Suppressor macrophage treated with lipopolysaccharide for 1 hour (primary cell): ENCODE results near the gene SOX18.
A peak's percentile ranks its signal among the peaks of the same experiment; 100 is the strongest.

Experiments used
- DNase-seq, 3 donors: peaks; one replicate each; pipeline ENCODE4 v3.0.0-alpha.2; 2020 to 2022

SOX18 gene

GRCh38 chr20:64051561-64052325, 2.3 kb upstream of the SOX18 start:
- DNase-seq, result no peak

GRCh38 chr20:64051033-64051452, 1.6 kb upstream of the SOX18 start:
- DNase-seq, result no peak

DNA sequence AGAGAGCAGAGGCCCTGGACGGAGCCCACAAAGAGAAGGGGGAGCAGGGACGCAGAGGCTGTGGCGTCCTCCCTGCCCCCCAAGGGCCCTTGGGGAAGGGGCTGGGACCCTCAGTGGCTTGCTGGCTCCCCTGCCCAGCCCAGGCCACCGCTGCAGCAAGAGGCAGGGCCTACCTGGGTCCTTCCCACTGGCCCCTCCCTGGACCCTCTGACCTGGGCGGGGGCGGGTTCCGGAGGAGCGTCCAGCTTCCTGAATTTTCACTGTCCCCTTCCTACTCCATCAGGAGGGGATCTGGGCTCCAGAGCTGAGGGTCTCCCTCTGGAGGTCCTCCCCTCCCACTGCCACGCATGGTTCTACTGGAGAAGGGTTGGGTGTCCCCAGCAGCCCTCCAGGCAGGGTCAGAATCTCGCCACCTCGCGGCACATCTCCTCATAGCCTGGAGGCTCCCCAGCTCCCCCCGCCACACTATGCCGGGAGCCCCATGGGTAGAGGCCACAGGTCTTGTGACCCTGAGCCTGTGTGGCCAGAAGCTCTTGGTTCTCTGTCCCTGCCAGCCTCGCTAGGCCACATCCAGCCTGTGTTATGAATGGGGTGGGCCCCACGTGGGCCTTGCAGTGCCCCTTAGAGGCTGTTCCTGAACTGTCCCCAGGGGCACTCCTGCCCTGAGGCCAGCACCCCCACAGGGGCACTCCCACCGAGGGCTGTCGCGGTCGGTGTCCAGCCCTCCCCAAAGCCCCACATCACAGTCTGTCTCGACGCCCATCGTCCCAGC, 1.0 kb upstream of the SOX18 start:
- DNase-seq, result peak in 1 of 3 donors; percentile 41

- no peak for DNase-seq
Measured at GRCh38 chr20:64049878-64050260, 430 bp upstream of the SOX18 start.

DNA sequence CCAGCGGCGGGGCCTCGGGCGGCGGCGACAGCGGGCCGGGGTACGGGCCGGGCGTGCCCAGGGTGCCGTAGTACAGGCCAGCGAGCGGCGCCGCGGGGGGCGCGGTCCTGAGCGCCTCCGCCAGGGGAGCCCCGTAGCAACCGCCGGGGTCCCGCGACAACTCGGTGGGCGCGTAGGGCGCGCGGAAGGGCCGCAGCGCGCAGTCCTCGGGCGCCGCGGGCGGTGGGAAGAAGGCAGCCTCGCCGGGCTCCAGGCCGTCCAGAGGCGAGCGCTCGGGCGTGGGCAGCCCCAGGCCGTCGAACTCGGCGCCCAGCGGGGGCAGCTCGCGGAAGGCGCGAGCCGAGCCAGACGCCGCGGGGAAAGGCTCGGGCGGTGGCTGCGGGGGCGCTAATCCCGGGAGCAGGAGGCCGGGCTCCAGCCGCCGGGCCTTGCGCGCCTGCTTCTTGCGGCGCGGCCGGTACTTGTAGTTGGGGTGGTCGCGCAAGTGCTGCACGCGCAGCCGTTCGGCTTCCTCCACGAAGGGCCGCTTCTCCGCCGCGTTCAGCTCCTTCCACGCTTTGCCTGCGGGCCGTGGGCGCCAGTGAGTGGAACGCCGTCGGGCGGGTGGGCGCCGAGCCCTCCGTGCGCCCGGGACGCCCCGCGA, 916 bp downstream of the SOX18 start:
- no peak for DNase-seq

GRCh38 chr20:64047968-64048401, 1.5 kb downstream of the SOX18 start:
- DNase-seq, result no peak

DNA sequence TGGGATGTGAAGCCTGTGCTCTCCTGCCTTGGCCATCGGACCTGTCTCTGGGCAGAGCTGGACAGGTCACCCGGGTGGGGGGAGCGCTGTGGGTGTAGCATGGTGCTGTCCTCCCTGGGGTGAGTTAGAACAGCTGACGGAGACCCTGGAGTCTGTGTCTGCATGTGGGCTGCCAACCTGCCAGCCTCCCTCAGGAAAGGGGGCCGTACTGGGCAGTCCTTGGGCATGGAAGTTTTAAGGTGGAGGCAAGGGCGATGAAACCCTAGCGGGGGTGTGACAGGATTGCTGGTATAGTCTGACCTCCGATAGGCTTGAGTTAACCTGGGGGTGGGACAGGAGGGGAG, 2.4 kb downstream of the SOX18 start:
- no peak for DNase-seq

DNA sequence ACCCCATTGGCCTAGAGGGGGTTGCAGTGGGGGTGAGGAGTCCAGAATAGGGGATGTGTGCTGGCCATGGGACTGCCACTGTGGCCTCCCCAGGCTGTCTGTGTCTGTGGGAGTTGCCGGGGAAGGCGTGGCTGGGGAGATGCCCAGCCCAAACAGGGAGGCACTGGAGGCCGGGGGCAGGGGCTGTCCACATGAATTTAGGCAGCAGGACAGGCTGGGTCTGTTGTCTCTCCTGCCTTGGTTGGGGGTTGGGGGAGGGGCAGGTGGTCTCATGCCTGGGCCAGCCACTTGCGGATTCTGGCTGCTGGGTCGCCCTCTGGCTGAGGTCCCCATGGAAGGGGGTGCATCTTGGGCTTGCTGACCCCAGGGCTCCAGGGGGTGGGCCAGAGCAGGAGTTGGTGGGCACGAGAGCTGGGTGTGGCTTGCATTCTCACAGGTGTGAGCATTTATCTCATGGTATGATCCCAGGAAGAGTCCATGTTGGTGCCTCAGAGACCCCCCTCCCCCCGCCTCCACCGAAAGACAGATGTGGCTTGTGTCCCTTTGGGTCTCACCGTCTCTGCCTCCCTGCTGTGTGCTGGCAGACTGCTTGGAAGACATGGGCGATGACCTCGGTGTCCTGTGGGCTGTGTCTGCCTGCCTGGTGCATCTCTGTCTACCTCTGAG, 4.0 kb downstream of the SOX18 start:
- peak in 1 of 3 donors; percentile 55 for DNase-seq

GRCh38 chr20:64044484-64045247, 4.8 kb downstream of the SOX18 start:
- no peak for DNase-seq

- no peak for DNase-seq
Measured at GRCh38 chr20:64043768-64044167, 5.7 kb downstream of the SOX18 start.

- peak in 2 of 3 donors; percentile 43 to 54 for DNase-seq
Measured at GRCh38 chr20:64042054-64042781, 7.2 kb downstream of the SOX18 start.

GRCh38 chr20:64041781-64042053, 7.7 kb downstream of the SOX18 start:
- no peak for DNase-seq

GRCh38 chr20:64041040-64041780, 8.2 kb downstream of the SOX18 start:
- DNase-seq, result no peak

DNA sequence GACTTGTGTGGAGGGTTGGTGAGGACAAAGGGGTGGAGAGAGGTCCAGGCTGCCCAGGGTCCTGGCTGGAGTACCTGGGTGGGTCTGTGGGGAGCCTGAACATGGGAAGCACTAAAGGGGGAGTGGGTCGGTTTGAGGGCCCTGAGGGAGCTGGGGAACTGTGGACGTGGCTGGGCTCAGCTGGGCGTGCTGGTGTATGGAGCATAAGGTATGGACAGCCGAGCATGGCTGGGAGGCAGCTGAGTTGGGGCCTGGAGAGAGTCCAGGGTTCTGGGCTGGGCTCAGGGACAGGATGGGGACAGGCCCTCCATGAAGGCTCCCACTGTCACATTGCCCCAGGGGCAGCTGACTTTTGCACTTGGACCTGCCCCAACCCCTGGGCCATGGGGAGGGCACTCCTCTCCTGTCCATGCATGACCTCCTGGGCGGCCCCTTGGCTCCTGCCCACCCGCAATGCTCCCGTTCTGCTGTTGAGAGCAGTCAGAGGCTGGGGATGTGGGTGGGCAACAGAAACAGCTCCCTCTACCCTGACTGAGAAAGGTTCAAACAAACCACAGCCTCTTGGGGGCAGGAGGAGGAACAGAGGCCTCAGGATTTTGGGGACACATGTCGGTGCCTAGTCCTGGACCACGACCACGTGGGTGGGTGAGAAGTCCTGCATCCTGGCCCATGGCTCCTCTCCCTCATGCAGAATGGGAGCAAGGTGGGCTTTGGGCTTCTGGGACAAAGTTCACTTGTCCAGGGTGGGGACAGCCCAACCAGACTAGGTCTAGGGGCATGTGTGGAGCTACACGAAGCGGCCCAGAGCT, 9.0 kb downstream of the SOX18 start:
- DNase-seq, result no peak

- no peak for DNase-seq
Measured at GRCh38 chr20:64039293-64040160, 9.9 kb downstream of the SOX18 start.

DNA sequence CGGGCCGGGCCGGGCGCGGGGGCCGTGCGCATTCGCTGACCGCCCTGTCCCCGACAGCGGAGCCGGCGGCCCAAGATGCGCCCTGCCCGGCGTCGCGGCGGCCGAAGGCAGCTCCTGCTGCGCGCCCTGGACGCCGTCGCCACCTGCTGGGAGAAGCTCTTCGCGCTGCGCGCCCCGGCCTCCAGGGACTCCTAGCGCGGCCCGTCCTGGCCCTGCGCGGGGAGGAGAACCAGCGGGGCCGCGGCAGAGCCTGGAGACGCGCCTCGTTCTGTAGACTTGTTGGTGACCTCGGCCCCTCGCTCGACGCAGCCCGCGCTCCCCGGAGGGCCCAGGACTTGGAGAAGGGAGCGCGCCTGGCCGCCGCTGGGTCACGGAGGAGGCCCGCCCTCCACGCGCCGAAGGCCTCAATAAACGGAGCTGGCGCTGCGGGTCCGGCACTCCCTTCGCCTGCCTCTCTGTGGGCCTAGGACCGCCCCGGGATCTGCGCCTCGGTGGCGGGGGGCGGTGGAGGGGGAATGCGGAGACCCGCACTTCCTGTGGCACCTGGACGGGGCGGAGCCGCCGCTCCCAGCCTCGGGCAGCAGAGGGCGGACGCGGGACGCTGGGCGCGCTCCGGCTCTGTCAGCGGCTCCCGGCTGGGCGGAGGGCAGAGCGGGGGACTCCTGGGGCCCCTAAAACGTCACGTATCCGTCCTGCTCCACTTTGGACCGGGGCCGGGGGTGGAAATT, 10.7 kb downstream of the SOX18 start:
- DNase-seq, result peak; percentile 73 to 90 (median 80)

DNA sequence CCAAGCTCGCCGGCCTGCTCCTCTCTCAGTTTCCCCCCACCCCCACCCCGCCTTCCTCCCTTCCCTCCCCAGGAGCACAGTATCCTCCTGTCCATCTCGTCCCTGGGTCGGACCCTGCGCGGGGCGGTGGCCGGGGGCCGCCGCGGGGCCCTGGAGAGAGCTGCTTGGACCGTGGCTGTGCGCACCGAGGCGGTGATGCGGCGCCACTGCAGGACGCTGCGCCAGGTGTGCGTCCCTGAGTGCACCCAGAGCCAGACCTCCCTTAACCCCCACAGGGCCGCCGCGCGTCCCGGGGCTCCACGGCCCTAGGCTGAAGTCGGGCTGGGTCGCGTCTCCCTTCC, 11.2 kb downstream of the SOX18 start:
- DNase-seq, result no peak

GRCh38 chr20:64037498-64038213, 11.8 kb downstream of the SOX18 start:
- DNase-seq, result no peak
